Left forelimb (tissue), 1 donor: Measurements from ENCODE around the gene FUT1.
"Not testable (repeated sequence)": the region's sequence is repeated elsewhere in the genome, so short reads cannot be mapped to it uniquely, and the experiment has no call there.

Experiments used
- DNase-seq: peaks from one replicate; pipeline ENCODE4 v3.0.0-alpha.2; 2018; ENCODE audit warnings: low spot score

Gene FUT1

GRCh38 chr19:48718106-48718505 lies 34.3 kb downstream of the FUT1 start:
- DNase-seq: not testable (repeated sequence)

GRCh38 chr19:48716562-48717291 lies 35.7 kb downstream of the FUT1 start:
- DNase-seq: peak; percentile 92

GRCh38 chr19:48715681-48716171 lies 36.7 kb downstream of the FUT1 start:
- DNase-seq: no peak

- no peak for DNase-seq
Measured at GRCh38 chr19:48714759-48715675, 37.4 kb downstream of the FUT1 start.

GRCh38 chr19:48713864-48714755 lies 38.3 kb downstream of the FUT1 start:
- DNase-seq: peak; percentile 99

- DNase-seq: no peak
Measured at GRCh38 chr19:48713041-48713863, 39.2 kb downstream of the FUT1 start.

GRCh38 chr19:48711106-48711662 lies 41.3 kb downstream of the FUT1 start:
- no peak for DNase-seq

GRCh38 chr19:48708471-48708870 lies 44.0 kb downstream of the FUT1 start:
- no peak for DNase-seq

GRCh38 chr19:48705431-48705830 lies 47.0 kb downstream of the FUT1 start:
- no peak for DNase-seq

GRCh38 chr19:48703316-48703715 lies 49.1 kb downstream of the FUT1 start:
- DNase-seq: no peak

- DNase-seq: no peak
Measured at GRCh38 chr19:48702701-48703100, 49.7 kb downstream of the FUT1 start.

GRCh38 chr19:48698046-48698445 lies 54.4 kb downstream of the FUT1 start:
- DNase-seq: no peak
